ENCODE results near the gene OTUD5. TPM values are rescaled to one million over a fixed set of nuclear protein-coding genes. Genes with fewer than 3 reads are reported as not detected.
A peak's percentile ranks its signal among the peaks of the same experiment; 100 is the strongest.

The OTUD5 gene
- total RNA-seq, 2 donors from 2014 or later: 50.3 to 56.5 TPM

GRCh38 chrX:48897625-48898306, 59.6 kb downstream of the OTUD5 start, which contains the start of the genes PQBP1 and TIMM17B:
TSS of gene PQBP1 (plus strand) at chrX:48897930. CDS start at chrX:48898510, 580 bp downstream.
TSS of gene TIMM17B (minus strand) at chrX:48897768. CDS start at chrX:48897749, 19 bp downstream.
- 0% methylated on average over 3 to 45 of the region's 49 CpGs for WGBS, 2 experiments (ENCODE audit: insufficient coverage in 1 of 2, insufficient read length in 1 of 2)
- Mint-ChIP-seq H3K4me1 (no peaks in the 10 kb centered on the region), H3K9me3 (peaks cover 63% of the 10 kb centered on the region), H3K27ac (peak within 1 kb of the TSS; percentile 95), H3K36me3 (ENCODE audit: low read depth) (peaks cover 32% of the 10 kb centered on the region), H3K4me3 (peak within 1 kb of the TSS; percentile 87), H3K27me3 (ENCODE audit: insufficient read depth) (no peaks in the 10 kb centered on the region)
- Histone ChIP-seq H3K27ac (ENCODE audit: low read depth, low read length) (peak within 1 kb of the TSS; percentile 93), H3K9me3 (ENCODE audit: control insufficient read depth, low read length) (no peaks in the 10 kb centered on the region), H3K9ac (ENCODE audit: extremely low read depth, low read length, poor library complexity, severe bottlenecking) (peak within 1 kb of the TSS; percentile 77), H3K36me3 (ENCODE audit: control insufficient read depth, insufficient read depth, low read length) (peaks cover 17% of the 10 kb centered on the region), H3K4me1 (ENCODE audit: control insufficient read depth, insufficient read depth, low read length) (no peaks in the 10 kb centered on the region), H3K27me3 (ENCODE audit: control insufficient read depth, insufficient read depth, low read length, poor library complexity, severe bottlenecking) (no peaks in the 10 kb centered on the region), H3K4me3 (ENCODE audit: low read length) (peak within 1 kb of the TSS; percentile 92)
- DNase-seq: peak; percentile 94
- no peak for TF ChIP-seq CTCF (conservative IDR thresholded peaks at IDR 0.05)

GRCh38 chrX:48897157-48897624, 60.2 kb downstream of the OTUD5 start:
- Histone ChIP-seq H3K27me3 (ENCODE audit: control insufficient read depth, insufficient read depth, low read length, poor library complexity, severe bottlenecking) (no peaks in the 10 kb centered on the region), H3K4me1 (ENCODE audit: control insufficient read depth, insufficient read depth, low read length) (no peaks in the 10 kb centered on the region), H3K9ac (ENCODE audit: extremely low read depth, low read length, poor library complexity, severe bottlenecking) (peak overlapping the region; percentile 77), H3K36me3 (ENCODE audit: control insufficient read depth, insufficient read depth, low read length) (peaks cover 17% of the 10 kb centered on the region), H3K9me3 (ENCODE audit: control insufficient read depth, low read length) (no peaks in the 10 kb centered on the region), H3K4me3 (ENCODE audit: low read length) (peak overlapping the region; percentile 92), H3K27ac (ENCODE audit: low read depth, low read length) (peak overlapping the region; percentile 93)
- Mint-ChIP-seq H3K36me3 (ENCODE audit: low read depth) (peaks cover 31% of the 10 kb centered on the region), H3K27me3 (ENCODE audit: insufficient read depth) (no peaks in the 10 kb centered on the region), H3K9me3 (peaks cover 62% of the 10 kb centered on the region), H3K4me1 (no peaks in the 10 kb centered on the region), H3K27ac (peak overlapping the region; percentile 95), H3K4me3 (peak overlapping the region; percentile 87)
- peak; percentile 94 for DNase-seq
- WGBS, 2 experiments (ENCODE audit: insufficient coverage in 1 of 2, insufficient read length in 1 of 2): 0% methylated on average over 3 to 38 of the region's 38 CpGs
- TF ChIP-seq CTCF (conservative IDR thresholded peaks at IDR 0.05): no peak

- no peaks in the 10 kb centered on the region for H3K4me1 Mint-ChIP-seq
- 54% methylated on average over 7 of the region's 9 CpGs; no CpG with 5 or more reads in 1 of the 2 experiments for WGBS, 2 experiments (ENCODE audit: insufficient coverage in 1 of 2, insufficient read length in 1 of 2)
- H3K36me3 Mint-ChIP-seq (ENCODE audit: low read depth): peaks cover 26% of the 10 kb centered on the region
- peak; percentile 59 for DNase-seq
- Histone ChIP-seq H3K27me3 (ENCODE audit: control insufficient read depth, insufficient read depth, low read length, poor library complexity, severe bottlenecking) (no peaks in the 10 kb centered on the region), H3K27ac (ENCODE audit: low read depth, low read length) (peak overlapping the region; percentile 53), H3K9me3 (ENCODE audit: control insufficient read depth, low read length) (no peaks in the 10 kb centered on the region), H3K4me1 (ENCODE audit: control insufficient read depth, insufficient read depth, low read length) (no peaks in the 10 kb centered on the region), H3K36me3 (ENCODE audit: control insufficient read depth, insufficient read depth, low read length) (peaks cover 17% of the 10 kb centered on the region), H3K9ac (ENCODE audit: extremely low read depth, low read length, poor library complexity, severe bottlenecking) (peak overlapping the region; percentile 77), H3K4me3 (ENCODE audit: low read length) (peak overlapping the region; percentile 92)
- H3K27me3 Mint-ChIP-seq (ENCODE audit: insufficient read depth): no peaks in the 10 kb centered on the region
- H3K27ac Mint-ChIP-seq: peak overlapping the region; percentile 95
- H3K4me3 Mint-ChIP-seq: peak overlapping the region; percentile 87
- no peak for TF ChIP-seq CTCF (conservative IDR thresholded peaks at IDR 0.05)
- H3K9me3 Mint-ChIP-seq: peaks cover 61% of the 10 kb centered on the region
These were observed 60.8 kb downstream of the OTUD5 start for GRCh38 chrX:48896611-48897011.

All from endodermal cell (in vitro differentiated cells).